AG04449 (cell line): ENCODE measurements around the gene ABCC11.
A peak's percentile ranks its signal among the peaks of the same experiment; 100 is the strongest.
"Not testable (repeated sequence)": the region's sequence is repeated elsewhere in the genome, so short reads cannot be mapped to it uniquely, and the experiment has no call there.

Experiments used
- CTCF ChIA-PET: fragments of 350-600 bp; formaldehyde crosslinking; extraction: SDS; loops from one replicate; lab custom pipeline; 2021; ENCODE audit warnings: antibody characterized with exemption; lab: Yijun Ruan, JAX
- POLR2A ChIA-PET: fragments of 400-600, 350-600 bp; formaldehyde crosslinking; extraction: SDS; loops from one replicate; lab custom pipeline; 2020; ENCODE audit warnings: antibody characterized with exemption, inconsistent platforms; lab: Yijun Ruan, JAX
- DNase-seq: peaks from one replicate; pipeline ENCODE4 v3.0.0-alpha.2; 2010; ENCODE audit warnings: low read depth, low spot score
- H3K4me3 ChIP-seq: 2 replicates; pipeline ENCODE4 v1.5.1; 2011; ENCODE audit warnings: low read depth, mild to moderate bottlenecking, control low read depth, low read length
- CTCF ChIP-seq: IDR thresholded peaks from one replicate; pipeline ENCODE4 v1.5.1; 2011; ENCODE audit warnings: mild to moderate bottlenecking, moderate library complexity, low read length, control low read depth, inconsistent platforms; ENCODE audit not compliant: insufficient read depth; ENCODE audit errors: missing control alignments

Gene ABCC11

GRCh38 chr16:48244863-48245195, 2.5 kb downstream of the ABCC11 start:
- no peak for TF ChIP-seq CTCF
- ChIA-PET POLR2A (no interaction called here), CTCF (no interaction called here)
- no peak for DNase-seq
- H3K4me3 ChIP-seq: peak overlapping the region; percentile 94

- H3K4me3 ChIP-seq: peak within 1 kb of the TSS; percentile 94
- POLR2A ChIA-PET: no interaction called here
- CTCF ChIA-PET: interaction anchor here (1.0 kb wide), 1 partner anchor 297 kb away, joined by 3 read pairs; no protein-coding TSS in a partner anchor
- DNase-seq: peak; percentile 42
- no peak for TF ChIP-seq CTCF
Observed at GRCh38 chr16:48244080-48244862, 3.1 kb downstream of the ABCC11 start, which contains the start of gene LONP2. Gene LONP2, plus strand, starts transcription at chr16:48244300. Its CDS starts 89 bp downstream, at chr16:48244389.

- CTCF ChIA-PET: interaction anchor here (1.5 kb wide), 1 partner anchor 9 kb away, joined by 3 read pairs; no protein-coding TSS in a partner anchor
- POLR2A ChIA-PET, DNase-seq: not testable (repeated sequence)
Observed at GRCh38 chr16:48240147-48240546, 7.2 kb downstream of the ABCC11 start.

GRCh38 chr16:48236286-48236685, 11.1 kb downstream of the ABCC11 start:
- TF ChIP-seq CTCF: no peak
- H3K4me3 ChIP-seq: no peak overlapping the region
- ChIA-PET POLR2A (no interaction called here), CTCF (interaction anchor here (2.2 to 9.6 kb wide), 2 partner anchors 386 to 393 kb away, joined by 11 to 80 read pairs; no protein-coding TSS in a partner anchor)
- DNase-seq: no peak

More at GRCh38 chr16:48240147-48240546, 7.2 kb downstream of the ABCC11 start:
- not testable (repeated sequence) for H3K4me3 ChIP-seq

DNA sequence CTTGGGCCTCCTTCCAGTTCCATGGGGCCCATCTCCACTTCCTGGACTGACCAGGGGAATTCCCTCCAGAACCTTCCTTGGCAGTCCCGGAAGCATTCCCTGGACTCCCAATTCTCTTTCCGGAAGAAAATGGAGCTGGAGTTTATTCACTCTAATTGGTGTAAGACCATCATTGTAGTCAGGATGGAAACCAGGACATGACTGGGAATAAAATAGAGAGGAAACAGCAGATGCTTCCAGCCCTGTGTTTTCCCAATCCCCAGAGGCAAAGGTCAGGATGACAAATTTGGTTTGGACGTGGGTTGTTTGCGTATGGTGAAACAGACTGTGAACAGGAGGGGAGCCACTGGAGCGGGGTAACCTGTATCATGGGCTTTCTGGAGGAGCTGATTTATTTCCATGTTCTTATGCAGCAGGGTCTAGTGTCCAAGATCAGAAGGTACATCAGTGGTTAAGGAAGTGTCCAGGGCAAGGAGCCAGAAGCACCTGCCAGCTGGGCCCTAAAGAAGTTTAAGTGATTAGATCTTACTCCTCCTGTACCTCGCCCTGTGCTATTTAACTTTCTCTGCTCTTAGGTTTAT, 11.7 kb downstream of the ABCC11 start:
- DNase-seq: no peak
- no peak overlapping the region for H3K4me3 ChIP-seq
- ChIA-PET CTCF (interaction anchor here (1.4 to 9.6 kb wide), 4 partner anchors 26 to 393 kb away, joined by 3 to 80 read pairs (median 8); no protein-coding TSS in a partner anchor), POLR2A (no interaction called here)
- TF ChIP-seq CTCF: no peak

GRCh38 chr16:48235058-48235555, 12.2 kb downstream of the ABCC11 start:
- H3K4me3 ChIP-seq: no peak overlapping the region
- POLR2A ChIA-PET: no interaction called here
- CTCF ChIA-PET: interaction anchor here (1.4 to 9.6 kb wide), 4 partner anchors 27 to 394 kb away, joined by 3 to 80 read pairs (median 8); no protein-coding TSS in a partner anchor
- no peak for DNase-seq
- TF ChIP-seq CTCF: no peak
